HepG2 (cell line): ENCODE measurements around the gene CD1C. TPM values are rescaled to one million over a fixed set of nuclear protein-coding genes. Genes with fewer than 3 reads are reported as not detected.

Experiments
- ATAC-seq: fragments of 200-7000 bp; cut with Tn5 transposase; 3 replicates; pipeline ENCODE4 v1.9.1; 2020; ENCODE audit warnings: mild to moderate bottlenecking, moderate library complexity
- BruUV-seq: library from RNA; stranded (reverse); fragments of 400-500 nt; replicated peaks from 2 replicates; lab custom pipeline; 2021; lab: Mats Ljungman, UMichigan
- CTCF ChIA-PET: fragments of 300-600 bp; formaldehyde crosslinking; extraction: SDS; loops from one replicate; lab custom pipeline; 2021; ENCODE audit warnings: low total read pairs, inconsistent platforms, low intra/inter-chr PET ratio; lab: Yijun Ruan, JAX
- POLR2A ChIA-PET: fragments of 350-600 bp; sonication (Branson Sonifier 250); formaldehyde crosslinking; loops from one replicate; lab custom pipeline; 2020; ENCODE audit warnings: antibody characterized with exemption, inconsistent platforms; lab: Yijun Ruan, JAX
- DNase-seq: peaks from one replicate; pipeline ENCODE4 v3.0.0-alpha.2; 2015; ENCODE audit warnings: low spot score
- FAIRE-seq: peaks from 3 replicates; lab custom pipeline; 2011; peaks lifted over from hg19 to GRCh38; lab: Jason Lieb, UNC
- H2AFZ ChIP-seq: one replicate; pipeline ENCODE4 v1.6.1; 2011; ENCODE audit warnings: low read length, inconsistent platforms
- H3K27ac ChIP-seq: fragments of 300-600 bp; 3 replicates; pipeline ENCODE4 v1.8.0; 2011; ENCODE audit warnings: mixed run types, mild to moderate bottlenecking, mixed read lengths, low read length, inconsistent platforms; ENCODE audit not compliant: insufficient read depth; ENCODE audit errors: extremely low read length
- H3K27me3 ChIP-seq, 2 experiments: fragments of 200-600 bp in 1 of 2; 2 replicates in 1 of 2; 3 replicates in 1 of 2; pipeline versions ENCODE4 v1.6.0 to v1.8.0; 2011; ENCODE audit warnings: low read length in 2 of 2, mild to moderate bottlenecking in 2 of 2, moderate library complexity in 2 of 2, inconsistent platforms in 1 of 2; ENCODE audit not compliant: insufficient read depth in 2 of 2, control insufficient read depth in 1 of 2
- H3K36me3 ChIP-seq, 2 experiments: fragments of 200-600 bp in 1 of 2; replicated peaks in 1 of 2; 2 replicates in 1 of 2; 3 replicates in 1 of 2; pipeline versions ENCODE4 v1.5.1 to v1.8.0; 2011; ENCODE audit warnings: low read length in 2 of 2, inconsistent platforms in 1 of 2; ENCODE audit not compliant: insufficient read depth in 2 of 2, control insufficient read depth in 1 of 2
- H3K4me1 ChIP-seq: 2 replicates; pipeline ENCODE4 v1.5.1; 2012; ENCODE audit warnings: low read length, inconsistent platforms; ENCODE audit not compliant: insufficient read depth
- H3K4me2 ChIP-seq: 2 replicates; pipeline ENCODE4 v1.6.0; 2011; ENCODE audit warnings: low read depth, low read length, inconsistent platforms
- H3K4me3 ChIP-seq, 3 experiments: fragments of 200-600 bp in 1 of 3; sonication (generic), shearing (Covaris generic) in 1 of 3; replicated peaks in 1 of 3; 2 replicates each; pipeline ENCODE4 v1.5.1; 2011 to 2016; ENCODE audit warnings: low read length in 3 of 3, inconsistent platforms in 2 of 3, low read depth in 2 of 3, mild to moderate bottlenecking in 2 of 3, control low read depth in 1 of 3, mixed read lengths in 1 of 3; ENCODE audit not compliant: insufficient read depth in 1 of 3
- H3K79me2 ChIP-seq: one replicate; pipeline ENCODE4 v1.6.1; 2011; ENCODE audit warnings: low read length, inconsistent platforms; ENCODE audit not compliant: insufficient read depth
- H3K9ac ChIP-seq: 2 replicates; pipeline ENCODE4 v1.6.0; 2011; ENCODE audit warnings: mild to moderate bottlenecking, low read depth, low read length, inconsistent platforms; ENCODE audit not compliant: insufficient read depth
- H3K9me3 ChIP-seq: 2 replicates; pipeline ENCODE4 v1.5.1; 2012; ENCODE audit warnings: mild to moderate bottlenecking, low read length
- H4K20me1 ChIP-seq: 2 replicates; pipeline ENCODE4 v1.6.0; 2011; ENCODE audit warnings: inconsistent platforms, mild to moderate bottlenecking, low read length, moderate library complexity; ENCODE audit not compliant: insufficient read depth
- HNRNPL ChIP-seq: fragments of 200-400 bp; formaldehyde crosslinking; IDR thresholded peaks from 2 replicates; pipeline ENCODE4 v1.6.1; 2017; ENCODE audit warnings: mild to moderate bottlenecking, low read depth, low read length
- ISL2 ChIP-seq: sonication (generic); formaldehyde crosslinking; IDR thresholded peaks from 2 replicates; pipeline ENCODE4 v1.5.0; 2020; ENCODE audit warnings: missing genetic modification reagents
- JUND ChIP-seq: sonication (generic); formaldehyde crosslinking; IDR thresholded peaks from 2 replicates; pipeline ENCODE4 v1.8.0; 2022; ENCODE audit warnings: mild to moderate bottlenecking, missing genetic modification reagents
- SRF ChIP-seq: IDR thresholded peaks from 2 replicates; pipeline ENCODE4 v1.6.1; 2011; ENCODE audit warnings: mild to moderate bottlenecking, low read depth, low read length, moderate library complexity
- TCF12 ChIP-seq, 2 experiments: fragments of 450-650 bp in 1 of 2; sonication (generic) in 1 of 2; formaldehyde crosslinking in 1 of 2; IDR thresholded peaks; 2 replicates each; pipeline versions ENCODE4 v1.6.1 to v1.8.0; 2017 to 2022; ENCODE audit warnings: antibody characterized with exemption in 1 of 2, mild to moderate bottlenecking in 1 of 2, missing genetic modification reagents in 1 of 2, moderate library complexity in 1 of 2
- THAP11 ChIP-seq: IDR thresholded peaks from 2 replicates; pipeline ENCODE4 v1.6.1; 2016; ENCODE audit warnings: missing biosample characterization, missing genetic modification reagents
- TRIM24 ChIP-seq: sonication (generic); formaldehyde crosslinking; IDR thresholded peaks from 2 replicates; pipeline ENCODE4 v1.8.0; 2022; ENCODE audit warnings: mild to moderate bottlenecking, missing genetic modification reagents
- ZBTB42 ChIP-seq: sonication (generic); formaldehyde crosslinking; IDR thresholded peaks from 2 replicates; pipeline ENCODE4 v1.5.0; 2020; ENCODE audit warnings: mild to moderate bottlenecking, missing genetic modification reagents
- ZFP1 ChIP-seq: IDR thresholded peaks from 2 replicates; pipeline ENCODE4 v1.6.1; 2016
- ZNF503 ChIP-seq: sonication (generic); formaldehyde crosslinking; IDR thresholded peaks from 2 replicates; pipeline ENCODE4 v1.4.0; 2020; ENCODE audit warnings: missing genetic modification reagents
- ZNF558 ChIP-seq: sonication (generic); formaldehyde crosslinking; IDR thresholded peaks from 2 replicates; pipeline ENCODE4 v1.9.0; 2022; ENCODE audit warnings: mild to moderate bottlenecking, missing genetic modification reagents, borderline replicate concordance
- ZNF749 ChIP-seq: sonication (generic); formaldehyde crosslinking; IDR thresholded peaks from 2 replicates; pipeline ENCODE4 v1.8.0; 2022; ENCODE audit warnings: mild to moderate bottlenecking, missing genetic modification reagents, moderate library complexity, borderline replicate concordance
- ZSCAN12 ChIP-seq: sonication (generic); formaldehyde crosslinking; IDR thresholded peaks from 2 replicates; pipeline ENCODE4 v1.9.0; 2021; ENCODE audit warnings: mild to moderate bottlenecking, missing genetic modification reagents
- ZZZ3 ChIP-seq: sonication (generic); formaldehyde crosslinking; IDR thresholded peaks from 2 replicates; pipeline ENCODE4 v1.4.0; 2020; ENCODE audit warnings: missing genetic modification reagents, mild to moderate bottlenecking, borderline replicate concordance
- WGBS: methylation state at CpG from one replicate; pipeline ENCODE4 v1.1.6; 2017; ENCODE audit warnings: low lambda C conversion rate; 5-methylcytosine and 5-hydroxymethylcytosine counted together
- in situ Hi-C: cut with HindIII; loops from 2 replicates; pipeline ENCODE4 v1.10.0; 2017; ENCODE audit warnings: low pct_unique_long_range_greater_than_20kb; ENCODE audit not compliant: extremely low pct_ligation_motif_present
- intact Hi-C: fragments of 100-400 bp; cut with micrococcal nuclease; formaldehyde crosslinking; loops from one replicate; pipeline ENCODE4 v1.10.0; 2022; ENCODE audit not compliant: unreplicated experiment
- polyA plus RNA-seq, 8 experiments: library from polyadenylated mRNA; depleted of rRNA in 3 of 8; stranded (reverse) in 7 of 8; unstranded in 1 of 8; fragments of >200 nt; fragmentation: Illumina TruSeq in 4 of 8; extraction: Trizol in 4 of 8; gene quantifications; 2 replicates each; pipeline versions ENCODE4 v1.2.1 to v1.2.3, GENCODE V29; 2011 to 2016; ENCODE audit warnings: low read depth in 4 of 8, missing spikeins in 1 of 8, mixed read lengths in 1 of 8; ENCODE audit not compliant: insufficient read depth in 1 of 8
- total RNA-seq, 5 experiments: library from RNA; depleted of rRNA; stranded (reverse); fragments of >200 nt; fragmentation: Illumina TruSeq; extraction: Trizol; gene quantifications; 2 replicates each; pipeline ENCODE4 v1.2.3, GENCODE V29; 2016; ENCODE audit warnings: low read depth in 1 of 5
- TF ChIP-seq, protein P1 (sequence below): sonication (generic); formaldehyde crosslinking; IDR thresholded peaks from 2 replicates; pipeline ENCODE4 v1.4.0; 2020; ENCODE audit warnings: missing genetic modification reagents, borderline replicate concordance
- TF ChIP-seq, protein P2 (sequence below): IDR thresholded peaks from 2 replicates; pipeline ENCODE4 v1.6.1; 2016; ENCODE audit warnings: missing compliant biosample characterization, missing genetic modification reagents, borderline replicate concordance

Gene CD1C
- total and polyA plus RNA-seq, 2 of the 13 experiments (the other 11 are each of a cell fraction or from before 2014, with no cell fraction given), result not detected

DNA sequence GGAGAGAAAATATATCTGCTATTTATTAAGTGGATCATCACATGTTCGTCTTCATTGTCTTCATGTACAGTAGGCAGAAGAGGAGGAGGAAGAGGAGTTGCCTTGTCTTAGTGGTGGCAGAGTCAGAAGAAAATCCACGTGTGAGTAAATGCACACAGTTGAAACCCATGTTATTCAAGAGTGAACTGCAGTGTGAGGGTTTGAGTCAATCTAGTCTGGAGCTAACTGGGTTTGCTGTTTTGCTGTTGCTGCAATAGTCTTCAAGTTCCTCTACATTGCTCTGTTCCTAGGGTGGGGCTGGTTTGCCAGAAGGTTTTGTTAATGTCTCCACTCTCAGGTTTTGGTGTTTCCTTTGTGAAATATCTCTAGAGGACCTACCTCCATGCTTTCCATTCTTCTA, 38.6 kb upstream of the CD1C start:
- no peak overlapping the region for H3K27ac ChIP-seq
- intact Hi-C loops (no loop called here), in situ Hi-C loops (no loop called here)
- H3K4me1 ChIP-seq, result no peaks in the 10 kb centered on the region
- POLR2A ChIA-PET, result no interaction called here
- no peaks in the 10 kb centered on the region for H3K27me3 ChIP-seq
- no peak overlapping the region for H3K4me2 ChIP-seq
- H3K9ac ChIP-seq, result no peak overlapping the region
- no peak for ATAC-seq
- CTCF ChIA-PET, result no interaction called here
- H3K9me3 ChIP-seq, result no peaks in the 10 kb centered on the region
- no peak overlapping the region for H2AFZ ChIP-seq
- TF ChIP-seq TRIM24 (CRISPR knock-in tag) (no peak), ZSCAN12 (CRISPR knock-in tag) (no peak)
- BruUV-seq, result no TSS peak
- H3K4me3 ChIP-seq, result no peak overlapping the region
- H3K36me3 ChIP-seq, result no peaks in the 10 kb centered on the region
- WGBS, result 2% methylated on average over 2 of the region's 2 CpGs
- H3K79me2 ChIP-seq, result no peaks in the 10 kb centered on the region
- FAIRE-seq, result no peak
- DNase-seq, result no peak
- no peaks in the 10 kb centered on the region for H4K20me1 ChIP-seq

DNA sequence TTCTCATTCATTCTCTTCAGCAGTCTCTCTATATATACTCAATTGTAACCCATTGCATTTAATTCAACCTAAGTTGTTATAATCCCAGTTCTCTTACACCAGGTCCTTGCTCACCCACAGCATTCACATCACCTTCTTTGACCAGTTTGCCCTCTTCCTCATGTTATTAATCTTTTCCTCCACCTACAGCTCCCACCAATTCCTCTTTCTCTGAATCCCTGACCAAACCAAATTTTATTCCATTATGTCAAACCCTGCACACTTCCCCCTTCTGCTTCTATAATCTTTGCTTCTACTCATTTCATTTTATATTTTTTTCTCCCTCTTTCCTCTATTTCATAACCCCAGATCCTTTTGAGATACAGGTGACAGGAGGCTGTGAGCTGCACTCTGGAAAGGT, 34.1 kb upstream of the CD1C start:
- BruUV-seq, result no TSS peak
- no peaks in the 10 kb centered on the region for H3K79me2 ChIP-seq
- ChIA-PET CTCF (no interaction called here), POLR2A (no interaction called here)
- no peaks in the 10 kb centered on the region for H3K4me1 ChIP-seq
- intact Hi-C loops (no loop called here), in situ Hi-C loops (no loop called here)
- ATAC-seq (no peak), FAIRE-seq (no peak), DNase-seq (no peak)
- no peaks in the 10 kb centered on the region for H4K20me1 ChIP-seq
- no peak overlapping the region for H3K4me3 ChIP-seq
- no peak overlapping the region for H3K4me2 ChIP-seq
- H3K27ac ChIP-seq, result no peak overlapping the region
- H3K9me3 ChIP-seq, result no peaks in the 10 kb centered on the region
- H3K9ac ChIP-seq, result no peak overlapping the region
- no peaks in the 10 kb centered on the region for H3K27me3 ChIP-seq
- no peaks in the 10 kb centered on the region for H3K36me3 ChIP-seq
- no peak overlapping the region for H2AFZ ChIP-seq
- TF ChIP-seq, protein P1, sequence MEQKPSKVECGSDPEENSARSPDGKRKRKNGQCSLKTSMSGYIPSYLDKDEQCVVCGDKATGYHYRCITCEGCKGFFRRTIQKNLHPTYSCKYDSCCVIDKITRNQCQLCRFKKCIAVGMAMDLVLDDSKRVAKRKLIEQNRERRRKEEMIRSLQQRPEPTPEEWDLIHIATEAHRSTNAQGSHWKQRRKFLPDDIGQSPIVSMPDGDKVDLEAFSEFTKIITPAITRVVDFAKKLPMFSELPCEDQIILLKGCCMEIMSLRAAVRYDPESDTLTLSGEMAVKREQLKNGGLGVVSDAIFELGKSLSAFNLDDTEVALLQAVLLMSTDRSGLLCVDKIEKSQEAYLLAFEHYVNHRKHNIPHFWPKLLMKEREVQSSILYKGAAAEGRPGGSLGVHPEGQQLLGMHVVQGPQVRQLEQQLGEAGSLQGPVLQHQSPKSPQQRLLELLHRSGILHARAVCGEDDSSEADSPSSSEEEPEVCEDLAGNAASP, result no peak
- TF ChIP-seq THAP11 (CRISPR knock-in tag) (no peak), ZNF503 (CRISPR knock-in tag) (no peak), ZNF749 (no peak), SRF (no peak), ZFP1 (CRISPR knock-in tag) (no peak), TCF12 (IDR thresholded peaks at IDR 0.05) (no peak), TCF12 (CRISPR knock-in tag; IDR thresholded peaks at IDR 0.05) (no peak), ISL2 (CRISPR knock-in tag) (no peak), HNRNPL (no peak), JUND (CRISPR knock-in tag) (no peak), ZZZ3 (CRISPR knock-in tag) (no peak), ZNF558 (CRISPR knock-in tag) (no peak), ZBTB42 (CRISPR knock-in tag) (no peak)
- TF ChIP-seq, protein P2, sequence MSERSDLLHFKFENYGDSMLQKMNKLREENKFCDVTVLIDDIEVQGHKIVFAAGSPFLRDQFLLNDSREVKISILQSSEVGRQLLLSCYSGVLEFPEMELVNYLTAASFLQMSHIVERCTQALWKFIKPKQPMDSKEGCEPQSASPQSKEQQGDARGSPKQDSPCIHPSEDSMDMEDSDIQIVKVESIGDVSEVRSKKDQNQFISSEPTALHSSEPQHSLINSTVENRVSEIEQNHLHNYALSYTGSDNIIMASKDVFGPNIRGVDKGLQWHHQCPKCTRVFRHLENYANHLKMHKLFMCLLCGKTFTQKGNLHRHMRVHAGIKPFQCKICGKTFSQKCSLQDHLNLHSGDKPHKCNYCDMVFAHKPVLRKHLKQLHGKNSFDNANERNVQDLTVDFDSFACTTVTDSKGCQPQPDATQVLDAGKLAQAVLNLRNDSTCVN, result no peak
